Pons (tissue), 1 donor: ENCODE data around the gene ZNF32.
"Not testable (repeated sequence)": the region's sequence is repeated elsewhere in the genome, so short reads cannot be mapped to it uniquely, and the experiment has no call there.

Experiments used
- DNase-seq: peaks from one replicate; pipeline ENCODE4 v3.0.0-alpha.2; 2016; ENCODE audit warnings: low spot score

ZNF32 gene

GRCh38 chr10:43680035-43680434 lies 31.4 kb upstream of the ZNF32 start:
- DNase-seq, result no peak

GRCh38 chr10:43679509-43679908 lies 30.8 kb upstream of the ZNF32 start:
- DNase-seq, result peak; percentile 30

- no peak for DNase-seq
Observed at GRCh38 chr10:43678654-43679053, 30.0 kb upstream of the ZNF32 start.

GRCh38 chr10:43676901-43677300 lies 28.2 kb upstream of the ZNF32 start:
- no peak for DNase-seq

GRCh38 chr10:43676331-43676730 lies 27.6 kb upstream of the ZNF32 start:
- DNase-seq, result no peak

GRCh38 chr10:43674553-43675210 lies 26.0 kb upstream of the ZNF32 start:
- no peak for DNase-seq

- no peak for DNase-seq
Observed at GRCh38 chr10:43673471-43673870, 24.8 kb upstream of the ZNF32 start.

GRCh38 chr10:43671659-43672531 lies 23.2 kb upstream of the ZNF32 start:
- DNase-seq, result peak; percentile 69

GRCh38 chr10:43669386-43669785 lies 20.7 kb upstream of the ZNF32 start:
- DNase-seq, result no peak

- DNase-seq, result no peak
Observed at GRCh38 chr10:43667761-43668386, 19.2 kb upstream of the ZNF32 start.

- DNase-seq, result no peak
Observed at GRCh38 chr10:43667317-43667731, 18.6 kb upstream of the ZNF32 start.

- DNase-seq, result no peak
Observed at GRCh38 chr10:43666552-43666951, 17.9 kb upstream of the ZNF32 start.

GRCh38 chr10:43665054-43665453 lies 16.4 kb upstream of the ZNF32 start:
- no peak for DNase-seq

- DNase-seq, result no peak
Observed at GRCh38 chr10:43658227-43658626, 9.5 kb upstream of the ZNF32 start.

- no peak for DNase-seq
Observed at GRCh38 chr10:43655311-43655710, 6.6 kb upstream of the ZNF32 start.

- no peak for DNase-seq
Observed at GRCh38 chr10:43653746-43654145, 5.1 kb upstream of the ZNF32 start.

- no peak for DNase-seq
Observed at GRCh38 chr10:43649185-43649523, 473 bp upstream of the ZNF32 start.

GRCh38 chr10:43648095-43648397 lies 635 bp downstream of the ZNF32 start:
- DNase-seq, result peak; percentile 11

GRCh38 chr10:43647576-43647975 lies 1.1 kb downstream of the ZNF32 start:
- no peak for DNase-seq

- no peak for DNase-seq
Observed at GRCh38 chr10:43645866-43646265, 2.8 kb downstream of the ZNF32 start.

GRCh38 chr10:43644252-43644651 lies 4.4 kb downstream of the ZNF32 start:
- DNase-seq, result no peak

GRCh38 chr10:43640603-43641002 lies 8.1 kb downstream of the ZNF32 start:
- DNase-seq, result no peak

GRCh38 chr10:43635816-43636215 lies 12.9 kb downstream of the ZNF32 start:
- DNase-seq, result not testable (repeated sequence)
